HG03060 (cell line): ENCODE results near the gene ADAP1.
A peak's percentile ranks its signal among the peaks of the same experiment; 100 is the strongest.

Experiments used
- ATAC-seq: cut with Tn5 transposase; IDR thresholded peaks from one replicate; pipeline ENCODE4 v1.9.1; 2021; ENCODE audit warnings: low read depth, moderate number of reproducible peaks; ENCODE audit not compliant: unreplicated experiment

ADAP1 gene

GRCh38 chr7:940599-941408 lies 13.7 kb downstream of the ADAP1 start:
- ATAC-seq: no peak

- ATAC-seq: no peak
Measured at GRCh38 chr7:939843-940242, 14.6 kb downstream of the ADAP1 start.

- no peak for ATAC-seq
Measured at GRCh38 chr7:938546-939185, 15.8 kb downstream of the ADAP1 start.

GRCh38 chr7:937856-938484 lies 16.5 kb downstream of the ADAP1 start:
- ATAC-seq: no peak

- peak; percentile 93 for ATAC-seq
Measured at GRCh38 chr7:936386-937054, 18.0 kb downstream of the ADAP1 start.

GRCh38 chr7:935874-936385 lies 18.6 kb downstream of the ADAP1 start:
- no peak for ATAC-seq

GRCh38 chr7:935164-935873 lies 19.2 kb downstream of the ADAP1 start:
- no peak for ATAC-seq

- ATAC-seq: no peak
Measured at GRCh38 chr7:934469-935163, 19.9 kb downstream of the ADAP1 start.

- no peak for ATAC-seq
Measured at GRCh38 chr7:932651-932975, 21.9 kb downstream of the ADAP1 start.

- ATAC-seq: no peak
Measured at GRCh38 chr7:931871-932650, 22.4 kb downstream of the ADAP1 start.

- no peak for ATAC-seq
Measured at GRCh38 chr7:930975-931758, 23.3 kb downstream of the ADAP1 start.

- ATAC-seq: no peak
Measured at GRCh38 chr7:929311-929711, 25.2 kb downstream of the ADAP1 start.

GRCh38 chr7:927031-927671 lies 27.3 kb downstream of the ADAP1 start:
- ATAC-seq: no peak

GRCh38 chr7:926061-927030 lies 28.1 kb downstream of the ADAP1 start:
- ATAC-seq: no peak

GRCh38 chr7:925601-926000 lies 28.9 kb downstream of the ADAP1 start:
- ATAC-seq: no peak

- ATAC-seq: peak; percentile 53
Measured at GRCh38 chr7:924541-925231, 29.8 kb downstream of the ADAP1 start.
